CD4-positive, alpha-beta T cell treated with Interleukin-15 for 4 hours (primary cell): Measurements from ENCODE around the gene PACSIN2.
A peak's percentile ranks its signal among the peaks of the same experiment; 100 is the strongest.
"Not testable (repeated sequence)": the region's sequence is repeated elsewhere in the genome, so short reads cannot be mapped to it uniquely, and the experiment has no call there.

Experiments
- DNase-seq: peaks from one replicate; pipeline ENCODE4 v3.0.0-alpha.2; 2020; ENCODE audit warnings: low spot score

The PACSIN2 gene

GRCh38 chr22:42945027-42945426 lies 69.9 kb downstream of the PACSIN2 start:
- DNase-seq: no peak

GRCh38 chr22:42944409-42944808 lies 70.5 kb downstream of the PACSIN2 start:
- no peak for DNase-seq

- no peak for DNase-seq
Observed at GRCh38 chr22:42943981-42944380, 71.0 kb downstream of the PACSIN2 start.

GRCh38 chr22:42942351-42942750 lies 72.6 kb downstream of the PACSIN2 start:
- DNase-seq: no peak

GRCh38 chr22:42939941-42940653 lies 74.9 kb downstream of the PACSIN2 start:
- no peak for DNase-seq

- no peak for DNase-seq
Observed at GRCh38 chr22:42939451-42939881, 75.5 kb downstream of the PACSIN2 start.

- DNase-seq: no peak
Observed at GRCh38 chr22:42938976-42939375, 76.0 kb downstream of the PACSIN2 start.

GRCh38 chr22:42938449-42938848 lies 76.5 kb downstream of the PACSIN2 start:
- DNase-seq: no peak

- peak; percentile 43 for DNase-seq
Observed at GRCh38 chr22:42937164-42937843, 77.6 kb downstream of the PACSIN2 start.

GRCh38 chr22:42936680-42937079 lies 78.3 kb downstream of the PACSIN2 start:
- not testable (repeated sequence) for DNase-seq

- DNase-seq: no peak
Observed at GRCh38 chr22:42934338-42934737, 80.6 kb downstream of the PACSIN2 start.

- peak; percentile 48 for DNase-seq
Observed at GRCh38 chr22:42933485-42934091, 81.4 kb downstream of the PACSIN2 start.

- DNase-seq: no peak
Observed at GRCh38 chr22:42932857-42933484, 82.0 kb downstream of the PACSIN2 start.

- DNase-seq: no peak
Observed at GRCh38 chr22:42932197-42932519, 82.8 kb downstream of the PACSIN2 start.

GRCh38 chr22:42931421-42932196 lies 83.3 kb downstream of the PACSIN2 start:
- DNase-seq: no peak

GRCh38 chr22:42930810-42931420 lies 84.0 kb downstream of the PACSIN2 start:
- peak; percentile 15 for DNase-seq

GRCh38 chr22:42929838-42930155 lies 85.2 kb downstream of the PACSIN2 start:
- no peak for DNase-seq

GRCh38 chr22:42928969-42929837 lies 85.7 kb downstream of the PACSIN2 start:
- no peak for DNase-seq

GRCh38 chr22:42927966-42928365 lies 87.0 kb downstream of the PACSIN2 start:
- no peak for DNase-seq

- DNase-seq: no peak
Observed at GRCh38 chr22:42926768-42927167, 88.2 kb downstream of the PACSIN2 start.

GRCh38 chr22:42926104-42926503 lies 88.8 kb downstream of the PACSIN2 start:
- no peak for DNase-seq
